Bronchial epithelial cell (primary cell): Measurements from ENCODE around the gene MCRIP2. TPM values are rescaled to one million over a fixed set of nuclear protein-coding genes. Genes with fewer than 3 reads are reported as not detected.
A peak's percentile ranks its signal among the peaks of the same experiment; 100 is the strongest.

Experiments
- DNase-seq: peaks from one replicate; pipeline ENCODE4 v3.0.0-alpha.2; 2010; ENCODE audit warnings: low read depth
- FAIRE-seq: peaks from 2 replicates; lab custom pipeline; 2011; peaks lifted over from hg19 to GRCh38; lab: Jason Lieb, UNC
- H3K27me3 ChIP-seq: 2 replicates; pipeline ENCODE4 v1.5.1; 2011; ENCODE audit warnings: low read length; ENCODE audit not compliant: control insufficient read depth, insufficient read depth
- H3K36me3 ChIP-seq: 2 replicates; pipeline ENCODE4 v1.5.1; 2011; ENCODE audit warnings: low read length; ENCODE audit not compliant: control insufficient read depth, insufficient read depth
- H3K4me3 ChIP-seq: 2 replicates; pipeline ENCODE4 v1.5.1; 2011; ENCODE audit warnings: mild to moderate bottlenecking, low read depth, low read length, control low read depth
- total RNA-seq: library from RNA; depleted of rRNA; stranded (reverse); fragments of >200 nt; gene quantifications from 2 replicates; pipeline ENCODE4 v1.2.1, GENCODE V29; 2014
- TF ChIP-seq, protein P1 (sequence below): IDR thresholded peaks from 2 replicates; pipeline ENCODE4 v1.5.1; 2011; ENCODE audit warnings: mild to moderate bottlenecking, moderate library complexity, low read length, control low read depth, inconsistent platforms; ENCODE audit not compliant: insufficient read depth, severe bottlenecking

The MCRIP2 gene
- total RNA-seq, 1 donor from 2014 or later, result 45.0 TPM

DNA sequence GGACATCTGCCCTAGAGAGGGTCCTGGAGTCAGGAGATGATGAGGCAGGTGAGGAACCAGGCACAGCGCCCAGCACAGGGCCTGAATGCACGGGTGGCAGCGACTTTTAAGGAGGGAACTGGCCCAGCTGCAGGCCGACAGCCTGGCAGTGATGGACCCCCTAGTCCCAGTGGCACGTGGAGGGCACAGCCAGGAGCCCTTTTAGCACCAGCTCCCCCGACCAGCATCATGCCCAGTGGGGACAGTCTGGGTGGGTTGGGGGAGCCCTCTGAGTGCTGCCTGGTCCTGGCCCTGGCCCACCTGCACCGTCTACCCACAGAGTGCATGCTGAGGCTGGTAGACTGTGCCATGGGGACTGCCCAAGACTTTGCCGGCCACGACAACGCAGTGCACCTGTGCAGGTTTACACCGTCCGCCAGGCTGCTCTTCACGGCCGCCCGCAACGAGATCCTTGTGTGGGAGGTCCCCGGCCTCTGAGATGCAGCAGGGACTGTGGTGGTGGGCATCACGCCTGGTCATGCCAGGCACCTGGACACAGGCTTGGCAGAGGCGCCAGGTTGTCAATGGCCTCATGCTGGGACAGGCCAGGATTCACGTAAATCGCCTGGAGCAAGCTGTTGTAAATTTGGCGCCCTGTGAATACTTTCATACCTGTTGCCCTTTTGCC is 25.6 kb downstream of the MCRIP2 start:
- DNase-seq (no peak), FAIRE-seq (no peak)
- TF ChIP-seq, protein P1, sequence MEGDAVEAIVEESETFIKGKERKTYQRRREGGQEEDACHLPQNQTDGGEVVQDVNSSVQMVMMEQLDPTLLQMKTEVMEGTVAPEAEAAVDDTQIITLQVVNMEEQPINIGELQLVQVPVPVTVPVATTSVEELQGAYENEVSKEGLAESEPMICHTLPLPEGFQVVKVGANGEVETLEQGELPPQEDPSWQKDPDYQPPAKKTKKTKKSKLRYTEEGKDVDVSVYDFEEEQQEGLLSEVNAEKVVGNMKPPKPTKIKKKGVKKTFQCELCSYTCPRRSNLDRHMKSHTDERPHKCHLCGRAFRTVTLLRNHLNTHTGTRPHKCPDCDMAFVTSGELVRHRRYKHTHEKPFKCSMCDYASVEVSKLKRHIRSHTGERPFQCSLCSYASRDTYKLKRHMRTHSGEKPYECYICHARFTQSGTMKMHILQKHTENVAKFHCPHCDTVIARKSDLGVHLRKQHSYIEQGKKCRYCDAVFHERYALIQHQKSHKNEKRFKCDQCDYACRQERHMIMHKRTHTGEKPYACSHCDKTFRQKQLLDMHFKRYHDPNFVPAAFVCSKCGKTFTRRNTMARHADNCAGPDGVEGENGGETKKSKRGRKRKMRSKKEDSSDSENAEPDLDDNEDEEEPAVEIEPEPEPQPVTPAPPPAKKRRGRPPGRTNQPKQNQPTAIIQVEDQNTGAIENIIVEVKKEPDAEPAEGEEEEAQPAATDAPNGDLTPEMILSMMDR, result no peak
- no peak overlapping the region for H3K4me3 ChIP-seq
- H3K36me3 ChIP-seq, result peaks cover 21% of the 10 kb centered on the region
- H3K27me3 ChIP-seq, result no peaks in the 10 kb centered on the region

DNA sequence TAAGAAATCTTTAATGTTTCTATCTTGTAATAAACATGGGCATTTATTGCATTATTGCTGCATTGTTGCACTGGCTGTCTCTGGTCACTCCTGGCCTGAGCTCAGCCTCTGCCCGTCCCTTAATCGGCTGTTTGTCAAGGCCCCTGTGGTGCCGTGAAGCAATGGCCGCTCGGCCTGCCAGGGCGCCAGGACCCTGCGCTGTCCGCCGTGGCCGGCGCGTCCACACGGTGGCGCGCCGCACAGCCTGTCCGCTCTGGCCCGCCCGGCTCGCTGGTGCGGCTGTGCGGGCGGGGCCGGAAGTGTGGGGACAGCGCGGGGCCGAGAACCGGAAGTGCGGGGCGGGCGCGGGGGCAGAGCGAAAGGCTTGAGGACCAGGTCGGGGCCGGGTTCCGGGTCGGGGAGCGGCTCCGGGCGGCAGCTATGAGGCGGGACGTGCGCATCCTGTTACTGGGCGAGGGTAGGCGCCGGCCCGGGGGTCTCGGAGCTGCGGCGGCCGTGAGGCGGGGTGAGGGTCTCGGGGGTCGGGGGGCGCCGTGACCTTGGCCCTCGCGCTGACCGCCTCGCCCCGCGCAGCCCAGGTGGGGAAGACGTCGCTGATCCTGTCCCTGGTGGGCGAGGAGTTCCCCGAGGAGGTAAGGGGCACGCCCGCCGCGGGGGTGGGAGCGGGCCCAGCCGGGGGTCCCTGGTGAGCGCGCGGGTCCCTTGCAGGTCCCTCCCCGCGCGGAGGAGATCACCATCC is 26.3 kb downstream of the MCRIP2 start, which contains the start of gene RHOT2:
RHOT2 (plus strand) TSS at position 353 of the 739 bp plus-strand sequence; CDS start at position 421, 68 bp downstream.
- Histone ChIP-seq H3K4me3 (peak within 1 kb of the TSS; percentile 98), H3K27me3 (no peaks in the 10 kb centered on the region), H3K36me3 (peaks cover 27% of the 10 kb centered on the region)
- TF ChIP-seq, protein P1, result peak; percentile 73
- peak; percentile 65 for DNase-seq
- no peak for FAIRE-seq

GRCh38 chr16:668519-669171 is 27.0 kb downstream of the MCRIP2 start:
- H3K27me3 ChIP-seq, result no peaks in the 10 kb centered on the region
- H3K4me3 ChIP-seq, result peak overlapping the region; percentile 98
- TF ChIP-seq, protein P1, result no peak
- peaks cover 26% of the 10 kb centered on the region for H3K36me3 ChIP-seq
- FAIRE-seq, result no peak
- no peak for DNase-seq

DNA sequence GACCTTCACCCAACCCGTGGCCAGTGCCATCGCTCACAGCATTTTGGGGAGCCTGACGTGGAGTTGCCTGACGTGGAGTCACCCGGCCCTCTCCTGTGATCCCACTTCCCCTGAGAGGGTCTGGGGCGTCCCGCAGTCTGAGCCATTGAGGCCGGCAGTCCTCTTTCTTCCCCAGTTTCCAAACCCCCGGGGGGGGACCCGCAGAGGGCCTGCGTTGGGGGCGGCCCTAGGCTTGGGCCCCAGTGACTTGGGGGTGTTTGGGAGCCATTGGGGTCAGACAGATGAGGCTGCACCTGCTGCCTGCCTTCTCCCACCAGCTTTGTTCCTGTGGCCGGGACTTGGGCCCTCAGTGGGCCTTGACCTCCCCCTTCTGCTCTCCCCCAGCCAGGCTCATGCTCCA is 28.0 kb downstream of the MCRIP2 start:
- Histone ChIP-seq H3K4me3 (no peak overlapping the region), H3K36me3 (peaks cover 31% of the 10 kb centered on the region), H3K27me3 (no peaks in the 10 kb centered on the region)
- TF ChIP-seq, protein P1, result no peak
- DNase-seq (no peak), FAIRE-seq (no peak)

- no peaks in the 10 kb centered on the region for H3K27me3 ChIP-seq
- peaks cover 31% of the 10 kb centered on the region for H3K36me3 ChIP-seq
- FAIRE-seq, result no peak
- H3K4me3 ChIP-seq, result no peak overlapping the region
- TF ChIP-seq, protein P1, result no peak
- DNase-seq, result no peak
Measured at GRCh38 chr16:670485-671352, 29.1 kb downstream of the MCRIP2 start.
